ENCODE results near the gene KRTAP16-1. TPM values are rescaled to one million over a fixed set of nuclear protein-coding genes. Genes with fewer than 3 reads are reported as not detected.
"Not testable (repeated sequence)": the region's sequence is repeated elsewhere in the genome, so short reads cannot be mapped to it uniquely, and the experiment has no call there.

KRTAP16-1 gene
- total RNA-seq, 1 donor from 2014 or later = not detected

GRCh38 chr17:41287050-41287449 lies 22.1 kb downstream of the KRTAP16-1 start:
- no peak for TF ChIP-seq CTCF (IDR thresholded peaks at IDR 0.05; ENCODE audit: unreplicated experiment)
- Mint-ChIP-seq H3K4me3 (no peak overlapping the region), H3K9me3 (no peaks in the 10 kb centered on the region), H3K27ac (no peak overlapping the region), H3K36me3 (no peaks in the 10 kb centered on the region), H3K4me1 (peaks cover 39% of the 10 kb centered on the region), H3K27me3 (ENCODE audit: low read depth) (no peaks in the 10 kb centered on the region)
- no peak for DNase-seq (ENCODE audit: low spot score in 2 of 2, unreplicated experiment in 2 of 2)

GRCh38 chr17:41284546-41284945 lies 24.6 kb downstream of the KRTAP16-1 start:
- no peak for TF ChIP-seq CTCF (IDR thresholded peaks at IDR 0.05; ENCODE audit: unreplicated experiment)
- Mint-ChIP-seq H3K27ac (peak overlapping the region; percentile 65), H3K36me3 (no peaks in the 10 kb centered on the region), H3K4me3 (no peak overlapping the region), H3K27me3 (ENCODE audit: low read depth) (no peaks in the 10 kb centered on the region), H3K4me1 (peaks cover 26% of the 10 kb centered on the region), H3K9me3 (peaks cover 7% of the 10 kb centered on the region)
- no peak for DNase-seq (ENCODE audit: low spot score in 2 of 2, unreplicated experiment in 2 of 2)

GRCh38 chr17:41284043-41284442 lies 25.1 kb downstream of the KRTAP16-1 start:
- Mint-ChIP-seq H3K27ac (peak overlapping the region; percentile 64), H3K27me3 (ENCODE audit: low read depth) (no peaks in the 10 kb centered on the region), H3K4me3 (no peak overlapping the region), H3K9me3 (peaks cover 8% of the 10 kb centered on the region), H3K36me3 (no peaks in the 10 kb centered on the region), H3K4me1 (peaks cover 26% of the 10 kb centered on the region)
- TF ChIP-seq CTCF (IDR thresholded peaks at IDR 0.05; ENCODE audit: unreplicated experiment) = no peak
- no peak for DNase-seq (ENCODE audit: low spot score in 2 of 2, unreplicated experiment in 2 of 2)

- TF ChIP-seq CTCF (IDR thresholded peaks at IDR 0.05; ENCODE audit: unreplicated experiment) = no peak
- no peak for DNase-seq (ENCODE audit: low spot score in 2 of 2, unreplicated experiment in 2 of 2)
- Mint-ChIP-seq H3K9me3 (peaks cover 8% of the 10 kb centered on the region), H3K4me3 (no peak overlapping the region), H3K36me3 (no peaks in the 10 kb centered on the region), H3K27ac (no peak overlapping the region), H3K27me3 (ENCODE audit: low read depth) (peaks cover 13% of the 10 kb centered on the region), H3K4me1 (peaks cover 6% of the 10 kb centered on the region)
These were observed 30.7 kb downstream of the KRTAP16-1 start for GRCh38 chr17:41278176-41278955.

GRCh38 chr17:41275648-41276190 lies 33.4 kb downstream of the KRTAP16-1 start, which contains the start of gene KRTAP9-7:
KRTAP9-7 (plus strand) TSS chr17:41275698; CDS start chr17:41275698, 0 bp downstream.
- not testable (repeated sequence) for H3K4me1 Mint-ChIP-seq; H3K4me3 Mint-ChIP-seq; H3K27ac Mint-ChIP-seq; DNase-seq (ENCODE audit: low spot score in 2 of 2, unreplicated experiment in 2 of 2); H3K36me3 Mint-ChIP-seq; H3K9me3 Mint-ChIP-seq
- peaks cover 13% of the 10 kb centered on the region for H3K27me3 Mint-ChIP-seq (ENCODE audit: low read depth)

GRCh38 chr17:41271858-41272257 lies 37.3 kb downstream of the KRTAP16-1 start:
- Mint-ChIP-seq H3K36me3 (no peaks in the 10 kb centered on the region), H3K27ac (no peak overlapping the region), H3K4me1 (peaks cover 6% of the 10 kb centered on the region), H3K9me3 (no peaks in the 10 kb centered on the region), H3K27me3 (ENCODE audit: low read depth) (peaks cover 11% of the 10 kb centered on the region), H3K4me3 (no peak overlapping the region)
- DNase-seq (ENCODE audit: low spot score in 2 of 2, unreplicated experiment in 2 of 2) = no peak
- no peak for TF ChIP-seq CTCF (IDR thresholded peaks at IDR 0.05; ENCODE audit: unreplicated experiment)

DNA sequence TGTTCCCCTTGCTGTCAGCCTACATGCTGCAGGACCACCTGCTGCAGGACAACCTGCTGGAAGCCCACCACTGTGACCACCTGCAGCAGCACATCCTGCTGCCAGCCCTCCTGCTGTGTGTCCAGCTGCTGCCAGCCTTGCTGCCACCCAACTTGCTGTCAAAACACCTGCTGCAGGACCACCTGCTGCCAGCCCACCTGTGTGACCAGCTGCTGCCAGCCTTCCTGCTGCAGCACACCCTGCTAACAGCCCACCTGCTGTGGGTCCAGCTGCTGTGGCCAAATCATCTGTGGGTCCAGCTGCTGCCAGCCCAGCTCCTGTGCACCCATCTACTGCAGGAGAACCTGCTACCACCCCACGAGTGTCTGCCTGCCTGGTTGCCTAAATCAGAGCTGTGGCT lies 37.8 kb downstream of the KRTAP16-1 start:
- not testable (repeated sequence) for H3K4me3 Mint-ChIP-seq; DNase-seq (ENCODE audit: low spot score in 2 of 2, unreplicated experiment in 2 of 2); H3K4me1 Mint-ChIP-seq; H3K27me3 Mint-ChIP-seq (ENCODE audit: low read depth); H3K9me3 Mint-ChIP-seq; H3K36me3 Mint-ChIP-seq; H3K27ac Mint-ChIP-seq

Data from mesothelial cell of epicardium (in vitro differentiated cells).